SU-DHL-6 (cell line): ENCODE data around the gene GABPA.

Experiments used
- H2AFZ ChIP-seq: fragments of 200-600 bp; sonication (generic); 2 replicates; pipeline ENCODE4 v1.6.1; 2014; ENCODE audit warnings: low read depth, mild to moderate bottlenecking, moderate library complexity, mixed read lengths, antibody characterized with exemption, low read length; ENCODE audit not compliant: severe bottlenecking
- H3F3A ChIP-seq: fragments of 200-600 bp; shearing (Covaris generic); 2 replicates; pipeline ENCODE4 v1.6.0; 2016; ENCODE audit warnings: antibody characterized with exemption, mild to moderate bottlenecking; ENCODE audit not compliant: insufficient read depth
- H3K27ac ChIP-seq: fragments of 200-600 bp; sonication (generic); 2 replicates; pipeline ENCODE4 v1.5.1; 2016; ENCODE audit warnings: low read depth, mild to moderate bottlenecking, low read length, moderate library complexity, mixed read lengths
- H3K27me3 ChIP-seq: fragments of 200-600 bp; sonication (generic), shearing (Covaris generic); 2 replicates; pipeline ENCODE4 v1.6.0; 2014; ENCODE audit warnings: mild to moderate bottlenecking, low read length
- H3K36me3 ChIP-seq: fragments of 200-600 bp; sonication (generic); 2 replicates; pipeline ENCODE4 v1.6.1; 2014; ENCODE audit warnings: mild to moderate bottlenecking, low read length, mixed read lengths
- H3K4me2 ChIP-seq: fragments of 300-600, 200-600 bp; shearing (Covaris generic), sonication (generic); 2 replicates; pipeline ENCODE4 v1.6.0; 2014; ENCODE audit warnings: low read length, low read depth, mild to moderate bottlenecking; ENCODE audit not compliant: poor library complexity, severe bottlenecking
- H3K4me3 ChIP-seq: fragments of 200-600 bp; sonication (generic); 2 replicates; pipeline ENCODE4 v1.5.1; 2014; ENCODE audit warnings: antibody characterized with exemption, low read length, mild to moderate bottlenecking, mixed read lengths; ENCODE audit not compliant: insufficient read depth, poor library complexity, severe bottlenecking
- H3K79me2 ChIP-seq: fragments of 200-600 bp; sonication (generic); 2 replicates; pipeline ENCODE4 v1.6.1; 2014; ENCODE audit warnings: mild to moderate bottlenecking, low read length, moderate library complexity; ENCODE audit not compliant: insufficient read depth
- H3K9ac ChIP-seq: fragments of 200-600 bp; sonication (generic); 2 replicates; pipeline ENCODE4 v1.7.0; 2014; ENCODE audit warnings: mild to moderate bottlenecking, low read length
- H3K9me2 ChIP-seq: fragments of 200-600 bp; sonication (generic); replicated peaks from 2 replicates; pipeline ENCODE4 v1.6.1; 2014; ENCODE audit warnings: low read length; ENCODE audit not compliant: insufficient read depth
- H3K9me3 ChIP-seq: fragments of 200-600 bp; sonication (generic); 2 replicates; pipeline ENCODE4 v1.6.1; 2014; ENCODE audit warnings: low read length, mixed read lengths; ENCODE audit not compliant: insufficient read depth
- H4K20me1 ChIP-seq: fragments of 200-600 bp; sonication (generic); 2 replicates; pipeline ENCODE4 v1.6.1; 2014; ENCODE audit warnings: low read depth, mild to moderate bottlenecking, antibody characterized with exemption, low read length, moderate library complexity, mixed read lengths
- CTCF ChIP-seq: fragments of 200-600 bp; sonication (generic); IDR thresholded peaks from one replicate; pipeline ENCODE4 v1.5.1; 2017; ENCODE audit warnings: antibody characterized with exemption, mild to moderate bottlenecking, low read length, moderate library complexity; ENCODE audit not compliant: insufficient read depth, poor library complexity, severe bottlenecking
- EZH2phosphoT487 ChIP-seq: fragments of 200-600 bp; sonication (generic), shearing (Covaris generic); conservative IDR thresholded peaks from 2 replicates; pipeline ENCODE4 v1.6.1; 2018; ENCODE audit warnings: mild to moderate bottlenecking, antibody characterized with exemption, low read length, moderate library complexity, mixed read lengths

The GABPA gene

GRCh38 chr21:25734654-25734903, 193 bp upstream of the GABPA start:
- no peaks in the 10 kb centered on the region for H3K27me3 ChIP-seq
- no peaks in the 10 kb centered on the region for H3K9me2 ChIP-seq
- H3K79me2 ChIP-seq: peaks cover 88% of the 10 kb centered on the region
- peak overlapping the region; percentile 94 for H3K9ac ChIP-seq
- peak overlapping the region; percentile 95 for H3K27ac ChIP-seq
- H3K36me3 ChIP-seq: peaks cover 7% of the 10 kb centered on the region; the same call in 1 of the 2 replicates
- H3K4me2 ChIP-seq: peak overlapping the region; percentile 96
- no peak for TF ChIP-seq CTCF
- TF ChIP-seq EZH2phosphoT487: no peak
- peak overlapping the region; percentile 13 for H2AFZ ChIP-seq
- no peaks in the 10 kb centered on the region for H4K20me1 ChIP-seq
- H3F3A ChIP-seq: peaks cover 13% of the 10 kb centered on the region
- H3K4me3 ChIP-seq: peak overlapping the region; percentile 78
- H3K9me3 ChIP-seq: no peaks in the 10 kb centered on the region

- Histone ChIP-seq H3K27ac (peak overlapping the region; percentile 95), H3K9me3 (no peaks in the 10 kb centered on the region), H3K79me2 (peaks cover 91% of the 10 kb centered on the region), H3K4me3 (peak overlapping the region; percentile 96), H3K9me2 (no peaks in the 10 kb centered on the region), H3K4me2 (peak overlapping the region; percentile 99), H3K9ac (peak overlapping the region; percentile 94), H3K27me3 (no peaks in the 10 kb centered on the region), H4K20me1 (no peaks in the 10 kb centered on the region), H2AFZ (peak overlapping the region; percentile 89), H3K36me3 (no peaks in the 10 kb centered on the region), H3F3A (peaks cover 8% of the 10 kb centered on the region)
- TF ChIP-seq EZH2phosphoT487 (no peak), CTCF (no peak)
Observed at GRCh38 chr21:25735646-25736597, 1.1 kb downstream of the GABPA start.

- H2AFZ ChIP-seq: no peak overlapping the region
- H3K27me3 ChIP-seq: no peaks in the 10 kb centered on the region
- peaks cover 8% of the 10 kb centered on the region for H3F3A ChIP-seq
- peak overlapping the region; percentile 99 for H3K4me2 ChIP-seq
- H3K9me2 ChIP-seq: no peaks in the 10 kb centered on the region
- no peaks in the 10 kb centered on the region for H3K9me3 ChIP-seq
- TF ChIP-seq CTCF (no peak), EZH2phosphoT487 (no peak)
- H3K9ac ChIP-seq: peak overlapping the region; percentile 94
- H3K79me2 ChIP-seq: peaks cover 89% of the 10 kb centered on the region
- H3K4me3 ChIP-seq: peak overlapping the region; percentile 96
- H3K27ac ChIP-seq: peak overlapping the region; percentile 4; the same call in 1 of the 2 replicates
- H4K20me1 ChIP-seq: no peaks in the 10 kb centered on the region
- H3K36me3 ChIP-seq: 0 out of 2 replicates have a peak, but pooled peaks cover 5% of the 10 kb centered on the region
Observed at GRCh38 chr21:25737421-25737820, 2.6 kb downstream of the GABPA start.
